Measurements from ENCODE around the gene ATG16L1.

DNA sequence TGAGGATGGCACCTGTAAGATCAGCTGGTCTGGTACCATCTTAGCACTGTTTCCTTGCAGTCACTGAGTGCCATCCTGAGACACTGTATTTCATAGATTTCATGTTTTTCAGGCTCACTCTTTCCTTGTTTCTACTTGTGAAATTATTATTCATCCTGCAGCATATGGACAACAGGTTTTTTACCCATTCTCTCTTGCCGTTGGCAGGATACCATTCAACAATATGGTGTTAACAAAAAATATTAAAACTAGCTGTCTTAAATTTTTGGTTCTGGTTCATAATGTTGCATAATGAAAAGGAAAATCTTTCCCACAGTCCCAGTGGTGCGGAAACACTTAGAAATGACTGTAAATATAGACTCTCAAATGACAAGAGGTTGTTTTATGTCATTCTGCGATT lies 23.1 kb upstream of the ATG16L1 start:
- TF ChIP-seq, protein P1, sequence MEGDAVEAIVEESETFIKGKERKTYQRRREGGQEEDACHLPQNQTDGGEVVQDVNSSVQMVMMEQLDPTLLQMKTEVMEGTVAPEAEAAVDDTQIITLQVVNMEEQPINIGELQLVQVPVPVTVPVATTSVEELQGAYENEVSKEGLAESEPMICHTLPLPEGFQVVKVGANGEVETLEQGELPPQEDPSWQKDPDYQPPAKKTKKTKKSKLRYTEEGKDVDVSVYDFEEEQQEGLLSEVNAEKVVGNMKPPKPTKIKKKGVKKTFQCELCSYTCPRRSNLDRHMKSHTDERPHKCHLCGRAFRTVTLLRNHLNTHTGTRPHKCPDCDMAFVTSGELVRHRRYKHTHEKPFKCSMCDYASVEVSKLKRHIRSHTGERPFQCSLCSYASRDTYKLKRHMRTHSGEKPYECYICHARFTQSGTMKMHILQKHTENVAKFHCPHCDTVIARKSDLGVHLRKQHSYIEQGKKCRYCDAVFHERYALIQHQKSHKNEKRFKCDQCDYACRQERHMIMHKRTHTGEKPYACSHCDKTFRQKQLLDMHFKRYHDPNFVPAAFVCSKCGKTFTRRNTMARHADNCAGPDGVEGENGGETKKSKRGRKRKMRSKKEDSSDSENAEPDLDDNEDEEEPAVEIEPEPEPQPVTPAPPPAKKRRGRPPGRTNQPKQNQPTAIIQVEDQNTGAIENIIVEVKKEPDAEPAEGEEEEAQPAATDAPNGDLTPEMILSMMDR (IDR thresholded peaks at IDR 0.05), result no peak
- no peak for TF ChIP-seq POLR2A (IDR thresholded peaks at IDR 0.05)
